Heart left ventricle (tissue), 13 donors: ENCODE results near the gene KNDC1.

Experiments
- POLR2A ChIP-seq, 2 donors: fragments of 450-650 bp; IDR thresholded peaks; one replicate each; pipeline ENCODE4 v1.6.1; 2017; ENCODE audit warnings: antibody characterized with exemption in 2 of 2, mild to moderate bottlenecking in 2 of 2, moderate library complexity in 2 of 2
- TF ChIP-seq, protein P1 (sequence below), 12 donors: fragments of 200-600 bp; sonication (generic) in 4 of 12; IDR thresholded peaks; one replicate each; pipeline versions ENCODE4 v1.5.0 to v1.8.0; 2018 to 2022; ENCODE audit warnings: antibody characterized with exemption in 12 of 12, mild to moderate bottlenecking in 5 of 12
- donor health status: ischemic (EF 13 %, LVEDD 7.1; RV severe dilation, severe dysfunction).
- donor health status: DM: no; HTN: yes; CAD: no.
- donor health status: DM: no; HTN: no; CAD: no.
- donor health status: ischemic (EF 25% LVEDD 6.9; RV normal size, moderate dysfunction).
- donor health status: ischemic (EF 25% LVEDD 5.7; RV mildly dilated, moderate dysfunction).
- donor health status: ischemic (EF 35%, LVEDD 5.7; RV mildly dilated, moderate dysfunction).
- donor health status: nonischemic (EF 11% LVEDD 7.7; RV severe dilation, severe dysfunction).
- donor health status: DM: yes; HTN: yes; CAD: no.
- donor health status: PGD.
- donor health status: ischemic (EF 29% LVEDD 5.4; RV normal size, mild dysfunction).
- donor health status: nonischemic (EF 23%, LVEDD 6.1; RV moderate dilation, normal function).

GRCh38 chr10:133259602-133259989, 99.6 kb downstream of the KNDC1 start:
- TF ChIP-seq, protein P1, sequence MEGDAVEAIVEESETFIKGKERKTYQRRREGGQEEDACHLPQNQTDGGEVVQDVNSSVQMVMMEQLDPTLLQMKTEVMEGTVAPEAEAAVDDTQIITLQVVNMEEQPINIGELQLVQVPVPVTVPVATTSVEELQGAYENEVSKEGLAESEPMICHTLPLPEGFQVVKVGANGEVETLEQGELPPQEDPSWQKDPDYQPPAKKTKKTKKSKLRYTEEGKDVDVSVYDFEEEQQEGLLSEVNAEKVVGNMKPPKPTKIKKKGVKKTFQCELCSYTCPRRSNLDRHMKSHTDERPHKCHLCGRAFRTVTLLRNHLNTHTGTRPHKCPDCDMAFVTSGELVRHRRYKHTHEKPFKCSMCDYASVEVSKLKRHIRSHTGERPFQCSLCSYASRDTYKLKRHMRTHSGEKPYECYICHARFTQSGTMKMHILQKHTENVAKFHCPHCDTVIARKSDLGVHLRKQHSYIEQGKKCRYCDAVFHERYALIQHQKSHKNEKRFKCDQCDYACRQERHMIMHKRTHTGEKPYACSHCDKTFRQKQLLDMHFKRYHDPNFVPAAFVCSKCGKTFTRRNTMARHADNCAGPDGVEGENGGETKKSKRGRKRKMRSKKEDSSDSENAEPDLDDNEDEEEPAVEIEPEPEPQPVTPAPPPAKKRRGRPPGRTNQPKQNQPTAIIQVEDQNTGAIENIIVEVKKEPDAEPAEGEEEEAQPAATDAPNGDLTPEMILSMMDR (IDR thresholded peaks at IDR 0.05) = no peak
- TF ChIP-seq POLR2A (IDR thresholded peaks at IDR 0.05) = no peak
